HEK293T (cell line): ENCODE data around the gene DELE1.

Experiments used
- ARNT ChIP-seq: fragments of 450-650 bp; IDR thresholded peaks from 2 replicates; pipeline ENCODE4 v1.6.1; 2017; ENCODE audit warnings: mild to moderate bottlenecking
- BHLHE40 ChIP-seq: fragments of 450-650 bp; IDR thresholded peaks from 2 replicates; pipeline ENCODE4 v1.6.1; 2016; ENCODE audit warnings: mild to moderate bottlenecking, moderate library complexity, borderline replicate concordance
- ELF4 ChIP-seq: fragments of 450-650 bp; IDR thresholded peaks from 2 replicates; pipeline ENCODE4 v1.6.1; 2017; ENCODE audit warnings: antibody characterized with exemption
- FOXA1 ChIP-seq: fragments of 450-650 bp; IDR thresholded peaks from 2 replicates; pipeline ENCODE4 v1.6.1; 2016; ENCODE audit warnings: mild to moderate bottlenecking
- FOXK2 ChIP-seq: fragments of 450-650 bp; IDR thresholded peaks from 2 replicates; pipeline ENCODE4 v1.6.1; 2016; ENCODE audit warnings: mild to moderate bottlenecking
- FOXM1 ChIP-seq: fragments of 450-650 bp; IDR thresholded peaks from 2 replicates; pipeline ENCODE4 v1.6.1; 2017; ENCODE audit warnings: mild to moderate bottlenecking, borderline replicate concordance
- HDGF ChIP-seq: fragments of 450-650 bp; IDR thresholded peaks from 2 replicates; pipeline ENCODE4 v1.6.1; 2017; ENCODE audit warnings: antibody characterized with exemption, borderline replicate concordance
- L3MBTL2 ChIP-seq: fragments of 450-650 bp; conservative IDR thresholded peaks from 2 replicates; pipeline ENCODE4 v1.6.1; 2016; ENCODE audit warnings: mild to moderate bottlenecking
- LEF1 ChIP-seq: fragments of 450-650 bp; IDR thresholded peaks from 2 replicates; pipeline ENCODE4 v1.6.1; 2017; ENCODE audit warnings: mild to moderate bottlenecking, borderline replicate concordance
- SP1 ChIP-seq: fragments of 450-650 bp; IDR thresholded peaks from 2 replicates; pipeline ENCODE4 v1.6.1; 2017
- SUZ12 ChIP-seq: fragments of 450-650 bp; IDR thresholded peaks from 2 replicates; pipeline ENCODE4 v1.6.1; 2016; ENCODE audit warnings: mild to moderate bottlenecking
- TARDBP ChIP-seq: fragments of 450-650 bp; IDR thresholded peaks from 2 replicates; pipeline ENCODE4 v1.6.1; 2016
- TF ChIP-seq, protein P1 (sequence below): fragments of 450-650 bp; IDR thresholded peaks from 2 replicates; pipeline ENCODE4 v1.6.1; 2016

DNA sequence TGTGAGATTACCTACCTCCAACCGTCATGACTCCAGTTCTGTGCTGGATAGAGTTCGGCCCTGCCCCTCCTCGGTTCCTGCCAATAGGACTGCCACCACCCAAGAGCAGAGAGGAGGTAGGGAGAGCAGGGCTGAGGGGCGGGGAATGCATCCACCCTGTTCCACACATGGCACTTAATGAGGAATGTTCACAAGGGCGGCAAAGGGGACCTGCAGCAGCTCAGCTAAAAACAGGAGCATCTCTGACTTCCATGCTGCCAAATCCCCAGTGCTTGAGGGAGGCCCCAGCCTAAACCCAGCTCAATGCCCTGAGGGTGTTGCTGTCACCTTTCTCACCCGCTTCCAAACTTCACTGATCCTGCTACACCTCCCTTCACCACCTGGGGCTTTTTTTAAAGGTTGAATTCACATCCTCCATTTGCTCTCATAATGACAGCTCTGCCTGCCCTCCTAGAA lies 7.8 kb upstream of the DELE1 start:
- no peak for TF ChIP-seq FOXK2
- TF ChIP-seq, protein P1, sequence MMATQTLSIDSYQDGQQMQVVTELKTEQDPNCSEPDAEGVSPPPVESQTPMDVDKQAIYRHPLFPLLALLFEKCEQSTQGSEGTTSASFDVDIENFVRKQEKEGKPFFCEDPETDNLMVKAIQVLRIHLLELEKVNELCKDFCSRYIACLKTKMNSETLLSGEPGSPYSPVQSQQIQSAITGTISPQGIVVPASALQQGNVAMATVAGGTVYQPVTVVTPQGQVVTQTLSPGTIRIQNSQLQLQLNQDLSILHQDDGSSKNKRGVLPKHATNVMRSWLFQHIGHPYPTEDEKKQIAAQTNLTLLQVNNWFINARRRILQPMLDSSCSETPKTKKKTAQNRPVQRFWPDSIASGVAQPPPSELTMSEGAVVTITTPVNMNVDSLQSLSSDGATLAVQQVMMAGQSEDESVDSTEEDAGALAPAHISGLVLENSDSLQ: no peak
- no peak for TF ChIP-seq FOXM1
- no peak for TF ChIP-seq SUZ12
- no peak for TF ChIP-seq FOXA1
- TF ChIP-seq SP1: no peak
- no peak for TF ChIP-seq ARNT
- no peak for TF ChIP-seq L3MBTL2
- no peak for TF ChIP-seq HDGF
- no peak for TF ChIP-seq ELF4
- no peak for TF ChIP-seq TARDBP
- no peak for TF ChIP-seq BHLHE40
- TF ChIP-seq LEF1: no peak
